Duodenal mucosa (tissue), 2 donors: ENCODE results near the gene C19orf85.

ENCODE experiments used
- H3K27ac ChIP-seq: one replicate; pipeline ENCODE4 v1.7.0; 2013; ENCODE audit warnings: low read depth, low read length
- H3K27me3 ChIP-seq, 2 donors: one replicate each; pipeline ENCODE4 v1.7.0; 2013; ENCODE audit warnings: low read length in 2 of 2, control low read depth in 1 of 2; ENCODE audit not compliant: insufficient read depth in 2 of 2, control insufficient read depth in 1 of 2
- H3K36me3 ChIP-seq, 2 donors: one replicate each; pipeline ENCODE4 v1.7.0; 2013; ENCODE audit warnings: low read length in 2 of 2, control low read depth in 1 of 2; ENCODE audit not compliant: insufficient read depth in 2 of 2, control insufficient read depth in 1 of 2
- H3K4me1 ChIP-seq, 2 donors: one replicate each; pipeline ENCODE4 v1.7.0; 2013; ENCODE audit warnings: low read length in 2 of 2, control low read depth in 1 of 2; ENCODE audit not compliant: insufficient read depth in 2 of 2, control insufficient read depth in 1 of 2
- H3K4me3 ChIP-seq, 2 donors: one replicate each; pipeline ENCODE4 v1.7.0; 2013; ENCODE audit warnings: low read length in 2 of 2, low read depth in 1 of 2
- H3K9ac ChIP-seq, 2 donors: one replicate each; pipeline ENCODE4 v1.7.0; 2013; ENCODE audit warnings: low read length in 2 of 2, low read depth in 1 of 2
- H3K9me3 ChIP-seq, 2 donors: one replicate each; pipeline ENCODE4 v1.7.0; 2013; ENCODE audit warnings: low read length in 2 of 2, control low read depth in 1 of 2; ENCODE audit not compliant: control insufficient read depth in 1 of 2

C19orf85 gene

GRCh38 chr19:55483706-55484592 lies 19.4 kb upstream of the C19orf85 start:
- H3K9ac ChIP-seq: peak overlapping the region in 1 of 2 donors; percentile 43

GRCh38 chr19:55482967-55483705 lies 18.6 kb upstream of the C19orf85 start:
- Histone ChIP-seq H3K27me3 (peaks cover 6 to 16% of the 10 kb centered on the region in 2 donors), H3K9me3 (no peaks in the 10 kb centered on the region), H3K27ac (no peak overlapping the region), H3K4me1 (peaks cover 5 to 13% of the 10 kb centered on the region in 2 donors), H3K4me3 (no peak overlapping the region), H3K9ac (no peak overlapping the region), H3K36me3 (peaks cover 0 to 7% of the 10 kb centered on the region in 2 donors)

More at GRCh38 chr19:55483706-55484592, 19.4 kb upstream of the C19orf85 start:
- Histone ChIP-seq H3K9me3 (no peaks in the 10 kb centered on the region), H3K4me1 (peaks cover 5 to 13% of the 10 kb centered on the region in 2 donors), H3K27ac (no peak overlapping the region), H3K27me3 (peaks cover 6 to 16% of the 10 kb centered on the region in 2 donors), H3K4me3 (peak overlapping the region; percentile 40 to 69), H3K36me3 (peaks cover 0 to 7% of the 10 kb centered on the region in 2 donors)

GRCh38 chr19:55482156-55482961 lies 17.8 kb upstream of the C19orf85 start:
- no peak overlapping the region for H3K9ac ChIP-seq
- H3K4me3 ChIP-seq: no peak overlapping the region
- H3K27me3 ChIP-seq: peaks cover under 1 to 15% of the 10 kb centered on the region in 2 donors
- H3K4me1 ChIP-seq: peaks cover 5 to 20% of the 10 kb centered on the region in 2 donors
- no peaks in the 10 kb centered on the region for H3K9me3 ChIP-seq
- H3K36me3 ChIP-seq: peaks cover 0 to 7% of the 10 kb centered on the region in 2 donors
- H3K27ac ChIP-seq: no peak overlapping the region

GRCh38 chr19:55481794-55482155 lies 17.2 kb upstream of the C19orf85 start:
- peaks cover 0 to 9% of the 10 kb centered on the region in 2 donors for H3K27me3 ChIP-seq
- H3K4me3 ChIP-seq: no peak overlapping the region
- no peak overlapping the region for H3K27ac ChIP-seq
- H3K36me3 ChIP-seq: peaks cover 0 to 7% of the 10 kb centered on the region in 2 donors
- no peak overlapping the region for H3K9ac ChIP-seq
- H3K9me3 ChIP-seq: no peaks in the 10 kb centered on the region
- peaks cover 5 to 20% of the 10 kb centered on the region in 2 donors for H3K4me1 ChIP-seq

GRCh38 chr19:55481148-55481793 lies 16.7 kb upstream of the C19orf85 start:
- H3K4me1 ChIP-seq: peaks cover 5 to 20% of the 10 kb centered on the region in 2 donors
- no peak overlapping the region for H3K9ac ChIP-seq
- peaks cover 0 to 7% of the 10 kb centered on the region in 2 donors for H3K36me3 ChIP-seq
- H3K27ac ChIP-seq: no peak overlapping the region
- no peaks in the 10 kb centered on the region for H3K9me3 ChIP-seq
- H3K4me3 ChIP-seq: no peak overlapping the region
- peaks cover 0 to 7% of the 10 kb centered on the region in 2 donors for H3K27me3 ChIP-seq

GRCh38 chr19:55479451-55480230 lies 15.1 kb upstream of the C19orf85 start:
- no peak overlapping the region for H3K27ac ChIP-seq
- H3K9ac ChIP-seq: no peak overlapping the region
- H3K4me1 ChIP-seq: peaks cover 12 to 20% of the 10 kb centered on the region in 2 donors
- peaks cover 0 to 7% of the 10 kb centered on the region in 2 donors for H3K36me3 ChIP-seq
- H3K4me3 ChIP-seq: no peak overlapping the region
- no peaks in the 10 kb centered on the region for H3K9me3 ChIP-seq
- H3K27me3 ChIP-seq: peaks cover 0 to 2% of the 10 kb centered on the region in 2 donors

GRCh38 chr19:55479045-55479444 lies 14.5 kb upstream of the C19orf85 start:
- H3K9me3 ChIP-seq: no peaks in the 10 kb centered on the region
- no peak overlapping the region for H3K4me3 ChIP-seq
- no peaks in the 10 kb centered on the region for H3K27me3 ChIP-seq
- H3K4me1 ChIP-seq: peaks cover 6 to 14% of the 10 kb centered on the region in 2 donors
- no peak overlapping the region for H3K27ac ChIP-seq
- H3K36me3 ChIP-seq: peaks cover 0 to 7% of the 10 kb centered on the region in 2 donors
- H3K9ac ChIP-seq: no peak overlapping the region

- H3K4me1 ChIP-seq: peaks cover 6 to 12% of the 10 kb centered on the region in 2 donors
- no peaks in the 10 kb centered on the region for H3K27me3 ChIP-seq
- no peak overlapping the region for H3K9ac ChIP-seq
- no peak overlapping the region for H3K27ac ChIP-seq
- no peaks in the 10 kb centered on the region for H3K9me3 ChIP-seq
- peaks cover 0 to 7% of the 10 kb centered on the region in 2 donors for H3K36me3 ChIP-seq
- no peak overlapping the region for H3K4me3 ChIP-seq
Observed at GRCh38 chr19:55478364-55478763, 13.8 kb upstream of the C19orf85 start.

GRCh38 chr19:55477905-55478304 lies 13.4 kb upstream of the C19orf85 start:
- H3K9me3 ChIP-seq: no peaks in the 10 kb centered on the region

More at GRCh38 chr19:55477905-55478304, 13.4 kb upstream of the C19orf85 start:
- Histone ChIP-seq H3K4me1 (peaks cover 6 to 12% of the 10 kb centered on the region in 2 donors), H3K9ac (no peak overlapping the region), H3K27ac (no peak overlapping the region), H3K36me3 (peaks cover 0 to 5% of the 10 kb centered on the region in 2 donors), H3K4me3 (no peak overlapping the region), H3K27me3 (no peaks in the 10 kb centered on the region)
